Mammary epithelial cell (primary cell): ENCODE data around the gene BCL7B.

Experiments used
- CTCF ChIP-seq, 2 donors: IDR thresholded peaks in 1 of 2; conservative IDR thresholded peaks in 1 of 2; 2 replicates each; pipeline ENCODE4 v1.5.1; 2011 to 2012; ENCODE audit warnings: inconsistent platforms in 2 of 2, low read length in 2 of 2, mild to moderate bottlenecking in 2 of 2, control low read depth in 1 of 2, low read depth in 1 of 2; ENCODE audit not compliant: insufficient read depth in 1 of 2; ENCODE audit errors: extremely low read depth in 1 of 2
- EZH2 ChIP-seq: IDR thresholded peaks from 2 replicates; pipeline ENCODE4 v1.6.1; 2012; ENCODE audit warnings: low read length, inconsistent platforms, borderline replicate concordance

- TF ChIP-seq CTCF (conservative IDR thresholded peaks at IDR 0.05 in 1 of 2, IDR thresholded peaks at IDR 0.05 in 1 of 2; ENCODE audit: extremely low read depth in 1 of 2, insufficient read depth in 1 of 2, low read depth in 1 of 2, low read length in 2 of 2), result no peak
- no peak for TF ChIP-seq EZH2
Measured at GRCh38 chr7:73597978-73598782, 40.7 kb upstream of the BCL7B start.
